ENCODE results near the gene NALCN.
A peak's percentile ranks its signal among the peaks of the same experiment; 100 is the strongest.

The NALCN gene

GRCh38 chr13:101417043-101417406 lies 717 bp upstream of the NALCN start:
- no peaks in the 10 kb centered on the region for H3K9me3 ChIP-seq (ENCODE audit: insufficient read depth, low read length)
- TF ChIP-seq YY1 (IDR thresholded peaks at IDR 0.05; ENCODE audit: insufficient read depth, insufficient read length) = no peak
- TF ChIP-seq SUZ12 (IDR thresholded peaks at IDR 0.05; ENCODE audit: extremely low read depth, insufficient read depth, insufficient read length) = no peak
- TF ChIP-seq ZNF274 (IDR thresholded peaks at IDR 0.05; ENCODE audit: low read depth, low read length) = no peak
- no peak for DNase-seq (ENCODE audit: low read depth, low spot score)
- no peak overlapping the region for H3K9ac ChIP-seq (ENCODE audit: insufficient read length, low read depth)
- peaks cover 36% of the 10 kb centered on the region for H3K27me3 ChIP-seq (ENCODE audit: insufficient read depth, insufficient read length)
- no peaks in the 10 kb centered on the region for H3K4me1 ChIP-seq (ENCODE audit: insufficient read depth, insufficient read length)
- no peaks in the 10 kb centered on the region for H3K36me3 ChIP-seq (ENCODE audit: insufficient read depth, insufficient read length, low read length)
- H3K4me3 ChIP-seq (ENCODE audit: insufficient read length, low read depth) = peak overlapping the region; percentile 46

- Histone ChIP-seq H3K9me3 (ENCODE audit: insufficient read depth, low read length) (no peaks in the 10 kb centered on the region), H3K4me3 (ENCODE audit: insufficient read length, low read depth) (peak overlapping the region; percentile 30), H3K27me3 (ENCODE audit: insufficient read depth, insufficient read length) (peaks cover 36% of the 10 kb centered on the region), H3K9ac (ENCODE audit: insufficient read length, low read depth) (no peak overlapping the region), H3K4me1 (ENCODE audit: insufficient read depth, insufficient read length) (no peaks in the 10 kb centered on the region), H3K36me3 (ENCODE audit: insufficient read depth, insufficient read length, low read length) (no peaks in the 10 kb centered on the region)
- no peak for TF ChIP-seq YY1 (IDR thresholded peaks at IDR 0.05; ENCODE audit: insufficient read depth, insufficient read length)
- no peak for TF ChIP-seq SUZ12 (IDR thresholded peaks at IDR 0.05; ENCODE audit: extremely low read depth, insufficient read depth, insufficient read length)
- no peak for TF ChIP-seq ZNF274 (IDR thresholded peaks at IDR 0.05; ENCODE audit: low read depth, low read length)
- no peak for DNase-seq (ENCODE audit: low read depth, low spot score)
These were observed 742 bp downstream of the NALCN start for GRCh38 chr13:101415358-101416174.

DNA sequence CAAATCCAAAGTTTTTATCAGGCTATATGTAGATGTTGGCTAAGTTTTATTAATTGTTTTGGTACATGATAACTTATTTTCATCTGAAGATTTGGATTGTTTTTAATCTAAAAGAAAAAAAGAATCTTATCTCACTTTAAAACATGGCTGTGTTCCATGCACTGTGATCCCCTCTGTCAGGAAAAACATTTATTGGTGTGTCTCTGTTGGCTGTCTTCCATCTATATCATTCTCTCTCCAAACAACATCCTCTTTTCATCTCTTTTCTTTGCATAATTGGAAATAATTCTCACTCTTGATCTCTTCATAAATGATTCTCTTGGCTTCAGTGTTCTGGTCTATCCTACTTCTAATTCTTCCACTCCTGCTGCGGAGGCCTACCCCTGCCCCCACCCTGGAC lies 4.2 kb downstream of the NALCN start:
- Histone ChIP-seq H3K4me3 (ENCODE audit: insufficient read length, low read depth) (no peak overlapping the region), H3K36me3 (ENCODE audit: insufficient read depth, insufficient read length, low read length) (no peaks in the 10 kb centered on the region), H3K27me3 (ENCODE audit: insufficient read depth, insufficient read length) (peaks cover 29% of the 10 kb centered on the region), H3K4me1 (ENCODE audit: insufficient read depth, insufficient read length) (no peaks in the 10 kb centered on the region), H3K9me3 (ENCODE audit: insufficient read depth, low read length) (no peaks in the 10 kb centered on the region), H3K9ac (ENCODE audit: insufficient read length, low read depth) (no peak overlapping the region)
- DNase-seq (ENCODE audit: low read depth, low spot score) = no peak
- TF ChIP-seq SUZ12 (IDR thresholded peaks at IDR 0.05; ENCODE audit: extremely low read depth, insufficient read depth, insufficient read length) = no peak
- TF ChIP-seq YY1 (IDR thresholded peaks at IDR 0.05; ENCODE audit: insufficient read depth, insufficient read length) = no peak
- no peak for TF ChIP-seq ZNF274 (IDR thresholded peaks at IDR 0.05; ENCODE audit: low read depth, low read length)

- H3K9me3 ChIP-seq (ENCODE audit: insufficient read depth, low read length) = no peaks in the 10 kb centered on the region
- no peak for DNase-seq (ENCODE audit: low read depth, low spot score)
- H3K9ac ChIP-seq (ENCODE audit: insufficient read length, low read depth) = no peak overlapping the region
- no peaks in the 10 kb centered on the region for H3K4me1 ChIP-seq (ENCODE audit: insufficient read depth, insufficient read length)
- TF ChIP-seq SUZ12 (IDR thresholded peaks at IDR 0.05; ENCODE audit: extremely low read depth, insufficient read depth, insufficient read length) = no peak
- TF ChIP-seq ZNF274 (IDR thresholded peaks at IDR 0.05; ENCODE audit: low read depth, low read length) = no peak
- TF ChIP-seq YY1 (IDR thresholded peaks at IDR 0.05; ENCODE audit: insufficient read depth, insufficient read length) = no peak
- H3K27me3 ChIP-seq (ENCODE audit: insufficient read depth, insufficient read length) = peaks cover 3% of the 10 kb centered on the region
- no peaks in the 10 kb centered on the region for H3K36me3 ChIP-seq (ENCODE audit: insufficient read depth, insufficient read length, low read length)
- no peak overlapping the region for H3K4me3 ChIP-seq (ENCODE audit: insufficient read length, low read depth)
These were observed 7.2 kb downstream of the NALCN start for GRCh38 chr13:101408992-101409656.

- no peaks in the 10 kb centered on the region for H3K4me1 ChIP-seq (ENCODE audit: insufficient read depth, insufficient read length)
- no peaks in the 10 kb centered on the region for H3K27me3 ChIP-seq (ENCODE audit: insufficient read depth, insufficient read length)
- H3K9ac ChIP-seq (ENCODE audit: insufficient read length, low read depth) = no peak overlapping the region
- H3K4me3 ChIP-seq (ENCODE audit: insufficient read length, low read depth) = no peak overlapping the region
- no peaks in the 10 kb centered on the region for H3K36me3 ChIP-seq (ENCODE audit: insufficient read depth, insufficient read length, low read length)
- DNase-seq (ENCODE audit: low read depth, low spot score) = no peak
- no peak for TF ChIP-seq ZNF274 (IDR thresholded peaks at IDR 0.05; ENCODE audit: low read depth, low read length)
- no peak for TF ChIP-seq SUZ12 (IDR thresholded peaks at IDR 0.05; ENCODE audit: extremely low read depth, insufficient read depth, insufficient read length)
- TF ChIP-seq YY1 (IDR thresholded peaks at IDR 0.05; ENCODE audit: insufficient read depth, insufficient read length) = no peak
- no peaks in the 10 kb centered on the region for H3K9me3 ChIP-seq (ENCODE audit: insufficient read depth, low read length)
These were observed 8.2 kb downstream of the NALCN start for GRCh38 chr13:101408154-101408553.

- no peak for DNase-seq (ENCODE audit: low read depth, low spot score)
- Histone ChIP-seq H3K36me3 (ENCODE audit: insufficient read depth, insufficient read length, low read length) (no peaks in the 10 kb centered on the region), H3K9me3 (ENCODE audit: insufficient read depth, low read length) (no peaks in the 10 kb centered on the region), H3K9ac (ENCODE audit: insufficient read length, low read depth) (no peak overlapping the region), H3K27me3 (ENCODE audit: insufficient read depth, insufficient read length) (no peaks in the 10 kb centered on the region), H3K4me3 (ENCODE audit: insufficient read length, low read depth) (no peak overlapping the region), H3K4me1 (ENCODE audit: insufficient read depth, insufficient read length) (no peaks in the 10 kb centered on the region)
- TF ChIP-seq YY1 (IDR thresholded peaks at IDR 0.05; ENCODE audit: insufficient read depth, insufficient read length) (no peak), ZNF274 (IDR thresholded peaks at IDR 0.05; ENCODE audit: low read depth, low read length) (no peak), SUZ12 (IDR thresholded peaks at IDR 0.05; ENCODE audit: extremely low read depth, insufficient read depth, insufficient read length) (no peak)
These were observed 9.5 kb downstream of the NALCN start for GRCh38 chr13:101406791-101407190.

DNA sequence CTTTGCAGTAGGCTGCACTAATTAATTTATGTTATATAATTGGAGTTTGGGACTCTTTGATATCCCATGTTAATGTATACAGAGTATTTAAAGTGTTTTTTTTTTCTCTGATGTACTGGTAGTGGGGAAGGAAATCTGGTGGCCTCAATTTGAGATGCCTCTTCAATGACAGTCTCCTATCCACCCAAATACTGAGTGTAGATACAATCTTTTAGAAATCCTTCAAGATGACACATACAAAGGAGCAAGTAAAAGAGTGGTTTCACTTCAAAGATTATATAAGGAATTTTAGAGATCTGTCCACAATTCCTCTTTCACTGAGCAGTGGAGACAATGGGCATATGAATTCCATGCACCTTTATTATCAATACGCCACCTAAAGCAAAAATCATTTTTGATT lies 15.1 kb downstream of the NALCN start:
- no peaks in the 10 kb centered on the region for H3K27me3 ChIP-seq (ENCODE audit: insufficient read depth, insufficient read length)
- H3K4me1 ChIP-seq (ENCODE audit: insufficient read depth, insufficient read length) = no peaks in the 10 kb centered on the region
- H3K9me3 ChIP-seq (ENCODE audit: insufficient read depth, low read length) = no peaks in the 10 kb centered on the region
- TF ChIP-seq SUZ12 (IDR thresholded peaks at IDR 0.05; ENCODE audit: extremely low read depth, insufficient read depth, insufficient read length) (no peak), YY1 (IDR thresholded peaks at IDR 0.05; ENCODE audit: insufficient read depth, insufficient read length) (no peak), ZNF274 (IDR thresholded peaks at IDR 0.05; ENCODE audit: low read depth, low read length) (no peak)
- H3K36me3 ChIP-seq (ENCODE audit: insufficient read depth, insufficient read length, low read length) = no peaks in the 10 kb centered on the region
- DNase-seq (ENCODE audit: low read depth, low spot score) = no peak
- H3K4me3 ChIP-seq (ENCODE audit: insufficient read length, low read depth) = no peak overlapping the region
- H3K9ac ChIP-seq (ENCODE audit: insufficient read length, low read depth) = no peak overlapping the region
